Endothelial cell of umbilical vein (primary cell): ENCODE data around the gene CYSLTR2.

Experiments used
- CTCF ChIP-seq, 2 donors: IDR thresholded peaks; 1 replicate in 1 of 2; 2 replicates in 1 of 2; pipeline ENCODE4 v1.5.1; 2011; ENCODE audit warnings: low read length in 2 of 2, mild to moderate bottlenecking in 2 of 2, moderate library complexity in 2 of 2, control low read depth in 1 of 2, inconsistent platforms in 1 of 2, low read depth in 1 of 2; ENCODE audit not compliant: insufficient read depth in 1 of 2; ENCODE audit errors: extremely low read depth in 1 of 2
- EZH2 ChIP-seq: IDR thresholded peaks from 2 replicates; pipeline ENCODE4 v1.6.1; 2012; ENCODE audit warnings: borderline replicate concordance, low read depth, mild to moderate bottlenecking, moderate library complexity, low read length, inconsistent platforms; ENCODE audit not compliant: severe bottlenecking
- FOS ChIP-seq: IDR thresholded peaks from 2 replicates; pipeline ENCODE4 v1.6.1; 2011; ENCODE audit warnings: mild to moderate bottlenecking, low read length, moderate library complexity, borderline replicate concordance; ENCODE audit not compliant: insufficient read depth
- GATA2 ChIP-seq: IDR thresholded peaks from 2 replicates; pipeline ENCODE4 v1.7.0; 2011; ENCODE audit warnings: low read depth, mild to moderate bottlenecking, moderate library complexity, mixed read lengths, low read length; ENCODE audit not compliant: insufficient read length, insufficient read depth
- JUN ChIP-seq: IDR thresholded peaks from 2 replicates; pipeline ENCODE4 v1.6.1; 2011; ENCODE audit warnings: borderline replicate concordance, low read depth; ENCODE audit not compliant: insufficient read length, insufficient read depth
- MAX ChIP-seq: IDR thresholded peaks from 2 replicates; pipeline ENCODE4 v1.6.1; 2011; ENCODE audit not compliant: insufficient read depth, insufficient read length
- MYC ChIP-seq: IDR thresholded peaks from one replicate; pipeline ENCODE4 v1.6.1; 2011; ENCODE audit warnings: mild to moderate bottlenecking, low read depth, low read length
- POLR2A ChIP-seq: IDR thresholded peaks from 2 replicates; pipeline ENCODE4 v1.6.1; 2012; ENCODE audit warnings: low read depth, mild to moderate bottlenecking, control low read depth, low read length
- POLR2AphosphoS5 ChIP-seq: IDR thresholded peaks from 2 replicates; pipeline ENCODE4 v1.6.1; 2012; ENCODE audit warnings: low read depth, mild to moderate bottlenecking, control low read depth, low read length, moderate library complexity; ENCODE audit not compliant: insufficient read depth

GRCh38 chr13:48656608-48657007 is 2.9 kb downstream of the CYSLTR2 start:
- TF ChIP-seq POLR2A (no peak), CTCF (IDR thresholded peaks at IDR 0.05; ENCODE audit: extremely low read depth in 1 of 2, insufficient read depth in 1 of 2, low read depth in 1 of 2, low read length in 2 of 2) (no peak), POLR2AphosphoS5 (no peak), EZH2 (no peak), JUN (no peak), MAX (no peak), MYC (no peak), GATA2 (no peak), FOS (no peak)
